Activated CD4-positive, alpha-beta T cell treated with anti-CD3 and anti-CD28 coated beads, Interleukin-10, Interleukin-2, amounts not matched to agents 100 ng/mL and 50 ng/mL, durations not matched to agents 16 hours and 8 hours (primary cell): ENCODE measurements around the gene FGFBP2.

Experiments used
- DNase-seq: peaks from one replicate; pipeline ENCODE4 v3.0.0-alpha.2; 2020

FGFBP2 gene

GRCh38 chr4:15963001-15963451 lies at the start of gene FGFBP2:
Gene FGFBP2 (minus strand): TSS chr4:15963175. CDS start chr4:15963129, 46 bp downstream.
- peak; percentile 66 for DNase-seq

GRCh38 chr4:16011173-16011572 lies 48.2 kb upstream of the FGFBP2 start:
- no peak for DNase-seq

GRCh38 chr4:16009153-16009552 lies 46.2 kb upstream of the FGFBP2 start:
- DNase-seq, result no peak

GRCh38 chr4:16007471-16008095 lies 44.6 kb upstream of the FGFBP2 start:
- DNase-seq, result no peak

GRCh38 chr4:16006771-16007446 lies 43.9 kb upstream of the FGFBP2 start:
- no peak for DNase-seq

GRCh38 chr4:16005676-16006075 lies 42.7 kb upstream of the FGFBP2 start:
- DNase-seq, result no peak

GRCh38 chr4:16001484-16001858 lies 38.5 kb upstream of the FGFBP2 start:
- peak; percentile 61 for DNase-seq

- no peak for DNase-seq
These were observed 37.9 kb upstream of the FGFBP2 start for GRCh38 chr4:16000708-16001483.

- peak; percentile 13 for DNase-seq
These were observed 33.8 kb upstream of the FGFBP2 start for GRCh38 chr4:15996773-15997172.

- DNase-seq, result no peak
These were observed 32.9 kb upstream of the FGFBP2 start for GRCh38 chr4:15995826-15996225.

GRCh38 chr4:15992167-15992485 lies 29.2 kb upstream of the FGFBP2 start:
- DNase-seq, result no peak

- DNase-seq, result no peak
These were observed 27.8 kb upstream of the FGFBP2 start for GRCh38 chr4:15990570-15991285.

GRCh38 chr4:15989424-15989823 lies 26.4 kb upstream of the FGFBP2 start:
- DNase-seq, result no peak

- no peak for DNase-seq
These were observed 25.2 kb upstream of the FGFBP2 start for GRCh38 chr4:15988222-15988621.

GRCh38 chr4:15986907-15987306 lies 23.9 kb upstream of the FGFBP2 start:
- DNase-seq, result no peak

- no peak for DNase-seq
These were observed 20.6 kb upstream of the FGFBP2 start for GRCh38 chr4:15983610-15984009.

- DNase-seq, result no peak
These were observed 20.0 kb upstream of the FGFBP2 start for GRCh38 chr4:15982842-15983524.

- DNase-seq, result no peak
These were observed 13.8 kb upstream of the FGFBP2 start for GRCh38 chr4:15976456-15977447.

- no peak for DNase-seq
These were observed 8.3 kb upstream of the FGFBP2 start for GRCh38 chr4:15971068-15971801.

GRCh38 chr4:15968551-15969300 lies 5.8 kb upstream of the FGFBP2 start:
- DNase-seq, result no peak
